ENCODE results near the gene TXNIP. TPM values are rescaled to one million over a fixed set of nuclear protein-coding genes. Genes with fewer than 3 reads are reported as not detected.

Gene TXNIP
- total RNA-seq, 1 donor from 2014 or later = 19.0 TPM

GRCh38 chr1:145975216-145975615 is 21.2 kb downstream of the TXNIP start:
- Histone ChIP-seq H3K36me3 (ENCODE audit: control insufficient read depth, insufficient read depth, low read length) (no peaks in the 10 kb centered on the region), H3K4me3 (ENCODE audit: low read depth, low read length) (no peak overlapping the region), H3K27me3 (ENCODE audit: control insufficient read depth, insufficient read depth, low read length) (no peaks in the 10 kb centered on the region)
- DNase-seq (ENCODE audit: low read depth) = no peak
- TF ChIP-seq CTCF (IDR thresholded peaks at IDR 0.05; ENCODE audit: insufficient read depth, low read length, poor library complexity, severe bottlenecking) = no peak

DNA sequence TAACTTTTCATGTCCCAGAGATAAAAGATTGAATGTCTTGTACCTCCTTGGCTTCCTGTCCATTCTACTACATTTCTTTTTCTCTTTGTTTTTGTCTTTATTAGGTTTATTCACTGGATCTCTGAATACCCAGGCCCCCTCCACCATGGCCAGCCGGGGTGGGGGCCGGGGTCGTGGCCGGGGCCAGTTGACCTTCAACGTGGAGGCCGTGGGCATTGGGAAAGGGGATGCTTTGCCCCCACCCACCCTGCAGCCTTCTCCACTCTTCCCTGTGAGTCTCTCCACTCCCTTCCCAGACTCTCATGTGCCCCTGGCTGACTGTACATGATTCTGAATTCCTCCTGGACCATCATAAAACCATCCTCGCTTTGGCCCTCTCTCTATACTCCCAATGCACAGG is 21.7 kb downstream of the TXNIP start:
- H3K36me3 ChIP-seq (ENCODE audit: control insufficient read depth, insufficient read depth, low read length) = no peaks in the 10 kb centered on the region
- no peak overlapping the region for H3K4me3 ChIP-seq (ENCODE audit: low read depth, low read length)
- no peak for DNase-seq (ENCODE audit: low read depth)
- H3K27me3 ChIP-seq (ENCODE audit: control insufficient read depth, insufficient read depth, low read length) = no peaks in the 10 kb centered on the region
- no peak for TF ChIP-seq CTCF (IDR thresholded peaks at IDR 0.05; ENCODE audit: insufficient read depth, low read length, poor library complexity, severe bottlenecking)

- no peak for DNase-seq (ENCODE audit: low read depth)
- Histone ChIP-seq H3K36me3 (ENCODE audit: control insufficient read depth, insufficient read depth, low read length) (no peaks in the 10 kb centered on the region), H3K27me3 (ENCODE audit: control insufficient read depth, insufficient read depth, low read length) (no peaks in the 10 kb centered on the region), H3K4me3 (ENCODE audit: low read depth, low read length) (no peak overlapping the region)
- TF ChIP-seq CTCF (IDR thresholded peaks at IDR 0.05; ENCODE audit: insufficient read depth, low read length, poor library complexity, severe bottlenecking) = no peak
Observed at GRCh38 chr1:145972580-145972979, 23.8 kb downstream of the TXNIP start.

GRCh38 chr1:145967288-145967687 is 29.1 kb downstream of the TXNIP start:
- Histone ChIP-seq H3K4me3 (ENCODE audit: low read depth, low read length) (no peak overlapping the region), H3K27me3 (ENCODE audit: control insufficient read depth, insufficient read depth, low read length) (no peaks in the 10 kb centered on the region), H3K36me3 (ENCODE audit: control insufficient read depth, insufficient read depth, low read length) (no peaks in the 10 kb centered on the region)
- TF ChIP-seq CTCF (IDR thresholded peaks at IDR 0.05; ENCODE audit: insufficient read depth, low read length, poor library complexity, severe bottlenecking) = no peak
- DNase-seq (ENCODE audit: low read depth) = no peak

GRCh38 chr1:145965119-145965744 is 31.1 kb downstream of the TXNIP start:
- Histone ChIP-seq H3K4me3 (ENCODE audit: low read depth, low read length) (peak overlapping the region; percentile 76), H3K27me3 (ENCODE audit: control insufficient read depth, insufficient read depth, low read length) (no peaks in the 10 kb centered on the region), H3K36me3 (ENCODE audit: control insufficient read depth, insufficient read depth, low read length) (no peaks in the 10 kb centered on the region)
- DNase-seq (ENCODE audit: low read depth) = no peak
- no peak for TF ChIP-seq CTCF (IDR thresholded peaks at IDR 0.05; ENCODE audit: insufficient read depth, low read length, poor library complexity, severe bottlenecking)
